H1 (cell line): Measurements from ENCODE around the gene CDK8. TPM values are rescaled to one million over a fixed set of nuclear protein-coding genes. Genes with fewer than 3 reads are reported as not detected.

ENCODE experiments used
- ATF2 ChIP-seq: IDR thresholded peaks from 2 replicates; pipeline ENCODE4 v1.6.1; 2012; ENCODE audit warnings: low read length, inconsistent platforms
- CHD1 ChIP-seq: IDR thresholded peaks from 2 replicates; pipeline ENCODE4 v1.6.1; 2012; ENCODE audit warnings: low read depth, low read length, improper control_type of control experiment
- KDM5A ChIP-seq: fragments of 200-600 bp; IDR thresholded peaks from 2 replicates; pipeline ENCODE4 v1.7.1; 2012; ENCODE audit warnings: mild to moderate bottlenecking, low read length, inconsistent platforms, mixed read lengths
- MAFK ChIP-seq: IDR thresholded peaks from 2 replicates; pipeline ENCODE4 v1.6.1; 2012; ENCODE audit warnings: low read depth, mild to moderate bottlenecking, improper control_type of control experiment, low read length
- RFX5 ChIP-seq: IDR thresholded peaks from 2 replicates; pipeline ENCODE4 v1.6.1; 2011; ENCODE audit warnings: low read depth, low read length, improper control_type of control experiment, borderline replicate concordance
- polyA plus RNA-seq, 7 experiments: library from polyadenylated mRNA; depleted of rRNA in 3 of 7; stranded (reverse) in 5 of 7; unstranded in 2 of 7; fragments of >200 nt in 5 of 7; fragments of 200-250 nt in 2 of 7; gene quantifications; 1 replicate in 5 of 7; 2 replicates in 1 of 7; 4 replicates in 1 of 7; pipeline versions ENCODE4 v1.2.1 to v1.2.3, GENCODE V29; 2011 to 2013; ENCODE audit warnings: missing spikeins in 2 of 7, mixed read lengths in 2 of 7
- total RNA-seq: library from RNA; stranded (reverse); fragmentation: NEBNext Ultra II Directional; extraction: Animal tissue kit (Norgen Biotek cat#: 25700); gene quantifications from 2 replicates; pipeline ENCODE4 v1.2.1, GENCODE V29; 2021
- TF ChIP-seq, protein P1 (sequence below): fragments of 300-600 bp; sonication (generic); IDR thresholded peaks from 2 replicates; pipeline ENCODE4 v1.7.1; 2012; ENCODE audit warnings: low read length, moderate library complexity, mild to moderate bottlenecking, inconsistent platforms; ENCODE audit not compliant: insufficient replicate concordance

Gene CDK8
- total and polyA plus RNA-seq, 2 of the 8 experiments (the other 6 are each of a cell fraction or from before 2014, with no cell fraction given): 22.1 to 25.6 TPM

- TF ChIP-seq, protein P1, sequence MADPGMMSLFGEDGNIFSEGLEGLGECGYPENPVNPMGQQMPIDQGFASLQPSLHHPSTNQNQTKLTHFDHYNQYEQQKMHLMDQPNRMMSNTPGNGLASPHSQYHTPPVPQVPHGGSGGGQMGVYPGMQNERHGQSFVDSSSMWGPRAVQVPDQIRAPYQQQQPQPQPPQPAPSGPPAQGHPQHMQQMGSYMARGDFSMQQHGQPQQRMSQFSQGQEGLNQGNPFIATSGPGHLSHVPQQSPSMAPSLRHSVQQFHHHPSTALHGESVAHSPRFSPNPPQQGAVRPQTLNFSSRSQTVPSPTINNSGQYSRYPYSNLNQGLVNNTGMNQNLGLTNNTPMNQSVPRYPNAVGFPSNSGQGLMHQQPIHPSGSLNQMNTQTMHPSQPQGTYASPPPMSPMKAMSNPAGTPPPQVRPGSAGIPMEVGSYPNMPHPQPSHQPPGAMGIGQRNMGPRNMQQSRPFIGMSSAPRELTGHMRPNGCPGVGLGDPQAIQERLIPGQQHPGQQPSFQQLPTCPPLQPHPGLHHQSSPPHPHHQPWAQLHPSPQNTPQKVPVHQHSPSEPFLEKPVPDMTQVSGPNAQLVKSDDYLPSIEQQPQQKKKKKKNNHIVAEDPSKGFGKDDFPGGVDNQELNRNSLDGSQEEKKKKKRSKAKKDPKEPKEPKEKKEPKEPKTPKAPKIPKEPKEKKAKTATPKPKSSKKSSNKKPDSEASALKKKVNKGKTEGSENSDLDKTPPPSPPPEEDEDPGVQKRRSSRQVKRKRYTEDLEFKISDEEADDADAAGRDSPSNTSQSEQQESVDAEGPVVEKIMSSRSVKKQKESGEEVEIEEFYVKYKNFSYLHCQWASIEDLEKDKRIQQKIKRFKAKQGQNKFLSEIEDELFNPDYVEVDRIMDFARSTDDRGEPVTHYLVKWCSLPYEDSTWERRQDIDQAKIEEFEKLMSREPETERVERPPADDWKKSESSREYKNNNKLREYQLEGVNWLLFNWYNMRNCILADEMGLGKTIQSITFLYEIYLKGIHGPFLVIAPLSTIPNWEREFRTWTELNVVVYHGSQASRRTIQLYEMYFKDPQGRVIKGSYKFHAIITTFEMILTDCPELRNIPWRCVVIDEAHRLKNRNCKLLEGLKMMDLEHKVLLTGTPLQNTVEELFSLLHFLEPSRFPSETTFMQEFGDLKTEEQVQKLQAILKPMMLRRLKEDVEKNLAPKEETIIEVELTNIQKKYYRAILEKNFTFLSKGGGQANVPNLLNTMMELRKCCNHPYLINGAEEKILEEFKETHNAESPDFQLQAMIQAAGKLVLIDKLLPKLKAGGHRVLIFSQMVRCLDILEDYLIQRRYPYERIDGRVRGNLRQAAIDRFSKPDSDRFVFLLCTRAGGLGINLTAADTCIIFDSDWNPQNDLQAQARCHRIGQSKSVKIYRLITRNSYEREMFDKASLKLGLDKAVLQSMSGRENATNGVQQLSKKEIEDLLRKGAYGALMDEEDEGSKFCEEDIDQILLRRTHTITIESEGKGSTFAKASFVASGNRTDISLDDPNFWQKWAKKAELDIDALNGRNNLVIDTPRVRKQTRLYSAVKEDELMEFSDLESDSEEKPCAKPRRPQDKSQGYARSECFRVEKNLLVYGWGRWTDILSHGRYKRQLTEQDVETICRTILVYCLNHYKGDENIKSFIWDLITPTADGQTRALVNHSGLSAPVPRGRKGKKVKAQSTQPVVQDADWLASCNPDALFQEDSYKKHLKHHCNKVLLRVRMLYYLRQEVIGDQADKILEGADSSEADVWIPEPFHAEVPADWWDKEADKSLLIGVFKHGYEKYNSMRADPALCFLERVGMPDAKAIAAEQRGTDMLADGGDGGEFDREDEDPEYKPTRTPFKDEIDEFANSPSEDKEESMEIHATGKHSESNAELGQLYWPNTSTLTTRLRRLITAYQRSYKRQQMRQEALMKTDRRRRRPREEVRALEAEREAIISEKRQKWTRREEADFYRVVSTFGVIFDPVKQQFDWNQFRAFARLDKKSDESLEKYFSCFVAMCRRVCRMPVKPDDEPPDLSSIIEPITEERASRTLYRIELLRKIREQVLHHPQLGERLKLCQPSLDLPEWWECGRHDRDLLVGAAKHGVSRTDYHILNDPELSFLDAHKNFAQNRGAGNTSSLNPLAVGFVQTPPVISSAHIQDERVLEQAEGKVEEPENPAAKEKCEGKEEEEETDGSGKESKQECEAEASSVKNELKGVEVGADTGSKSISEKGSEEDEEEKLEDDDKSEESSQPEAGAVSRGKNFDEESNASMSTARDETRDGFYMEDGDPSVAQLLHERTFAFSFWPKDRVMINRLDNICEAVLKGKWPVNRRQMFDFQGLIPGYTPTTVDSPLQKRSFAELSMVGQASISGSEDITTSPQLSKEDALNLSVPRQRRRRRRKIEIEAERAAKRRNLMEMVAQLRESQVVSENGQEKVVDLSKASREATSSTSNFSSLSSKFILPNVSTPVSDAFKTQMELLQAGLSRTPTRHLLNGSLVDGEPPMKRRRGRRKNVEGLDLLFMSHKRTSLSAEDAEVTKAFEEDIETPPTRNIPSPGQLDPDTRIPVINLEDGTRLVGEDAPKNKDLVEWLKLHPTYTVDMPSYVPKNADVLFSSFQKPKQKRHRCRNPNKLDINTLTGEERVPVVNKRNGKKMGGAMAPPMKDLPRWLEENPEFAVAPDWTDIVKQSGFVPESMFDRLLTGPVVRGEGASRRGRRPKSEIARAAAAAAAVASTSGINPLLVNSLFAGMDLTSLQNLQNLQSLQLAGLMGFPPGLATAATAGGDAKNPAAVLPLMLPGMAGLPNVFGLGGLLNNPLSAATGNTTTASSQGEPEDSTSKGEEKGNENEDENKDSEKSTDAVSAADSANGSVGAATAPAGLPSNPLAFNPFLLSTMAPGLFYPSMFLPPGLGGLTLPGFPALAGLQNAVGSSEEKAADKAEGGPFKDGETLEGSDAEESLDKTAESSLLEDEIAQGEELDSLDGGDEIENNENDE: no peak
- TF ChIP-seq MAFK (no peak), ATF2 (no peak), KDM5A (no peak), CHD1 (no peak), RFX5 (no peak)
Observed at GRCh38 chr13:26442541-26442940, 188.6 kb downstream of the CDK8 start (continued).
